Amniotic stem cell (primary cell): Measurements from ENCODE around the gene OGFOD1.

ENCODE experiments used
- DNase-seq: peaks from one replicate; lab custom pipeline; 2025; lab: John Stamatoyannopoulos, UW

The OGFOD1 gene

GRCh38 chr16:56450986-56451752 is at the start of gene OGFOD1, which contains the start of gene NUDT21:
OGFOD1 (plus strand) TSS chr16:56451554; CDS start chr16:56451613, 59 bp downstream.
NUDT21 (minus strand) TSS chr16:56451332; CDS start chr16:56451202, 130 bp downstream.
- DNase-seq = peak; percentile 95

DNA sequence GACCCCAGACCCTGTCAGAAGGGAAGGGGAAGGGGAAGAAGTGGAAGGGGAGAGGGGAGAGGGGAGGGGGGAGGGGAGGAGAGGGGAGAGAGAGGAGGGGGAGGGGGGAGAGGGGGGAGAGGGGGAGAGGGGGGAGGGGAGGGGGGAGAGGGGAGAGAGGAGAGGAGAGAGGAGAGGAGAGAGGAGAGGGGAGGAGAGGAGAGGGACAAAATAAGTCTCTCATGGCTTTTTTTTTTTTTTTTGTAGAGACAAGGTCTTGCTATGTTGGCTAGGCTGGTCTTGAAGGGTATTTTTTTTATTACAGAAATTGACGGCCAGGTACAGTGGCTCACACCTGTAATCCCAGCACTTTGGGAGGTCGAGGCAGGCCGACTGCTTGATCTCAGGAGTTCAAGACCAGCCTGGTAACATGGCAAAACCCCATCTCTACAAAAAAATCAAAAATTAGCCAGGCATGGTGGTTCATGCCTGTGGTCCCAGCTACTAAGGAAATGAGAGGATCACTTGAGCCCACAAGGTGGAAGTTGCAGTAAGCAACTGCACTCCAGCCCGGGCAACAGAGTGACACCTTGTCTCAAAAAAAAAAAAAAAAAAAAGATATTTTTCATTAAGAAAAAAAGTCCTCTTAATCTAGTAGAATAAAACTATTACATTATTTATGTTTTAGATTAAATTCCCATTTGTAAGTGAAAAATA is 45.2 kb upstream of the OGFOD1 start:
- no peak for DNase-seq

GRCh38 chr16:56408379-56409098 is 42.8 kb upstream of the OGFOD1 start:
- DNase-seq = no peak

DNA sequence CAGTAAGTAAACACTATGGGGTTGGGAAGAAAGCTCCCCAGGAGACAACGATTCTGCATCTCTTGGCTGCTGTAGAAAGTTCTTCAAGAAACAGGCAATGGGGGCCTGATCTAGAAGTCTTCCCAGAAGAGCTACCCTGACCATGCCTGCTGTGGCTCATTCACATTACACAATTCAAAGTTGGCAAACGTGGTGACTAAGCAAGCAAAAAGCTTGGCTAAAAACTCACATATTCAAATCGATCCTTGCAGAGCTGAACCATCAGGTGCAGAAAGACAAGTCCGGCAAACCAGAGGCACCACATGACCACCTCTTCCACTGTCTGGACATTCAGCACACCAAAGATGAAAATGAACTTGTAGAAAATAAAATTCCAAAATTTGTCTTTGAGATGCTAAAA is 42.2 kb upstream of the OGFOD1 start:
- DNase-seq = no peak

DNA sequence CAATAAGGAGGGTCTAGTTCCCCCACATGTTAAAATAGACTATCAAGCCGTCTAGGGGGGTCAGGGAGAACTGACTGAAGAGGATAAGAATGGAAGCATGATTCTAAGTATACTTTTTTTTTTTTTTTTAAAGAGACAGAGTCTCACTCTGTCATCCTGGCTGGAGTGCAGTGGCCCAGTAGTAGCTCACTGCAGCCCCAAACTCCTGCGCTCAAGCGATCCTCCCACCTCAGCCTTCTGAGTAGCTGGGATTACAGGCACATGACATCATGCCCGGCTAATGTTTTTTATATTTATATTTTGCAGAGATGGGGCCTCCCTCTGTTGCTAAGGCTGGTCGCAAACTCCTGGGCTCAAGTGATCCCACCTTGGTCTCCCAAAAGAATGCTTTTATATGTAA is 40.2 kb upstream of the OGFOD1 start:
- DNase-seq = no peak

GRCh38 chr16:56411624-56412023 is 39.7 kb upstream of the OGFOD1 start:
- no peak for DNase-seq

DNA sequence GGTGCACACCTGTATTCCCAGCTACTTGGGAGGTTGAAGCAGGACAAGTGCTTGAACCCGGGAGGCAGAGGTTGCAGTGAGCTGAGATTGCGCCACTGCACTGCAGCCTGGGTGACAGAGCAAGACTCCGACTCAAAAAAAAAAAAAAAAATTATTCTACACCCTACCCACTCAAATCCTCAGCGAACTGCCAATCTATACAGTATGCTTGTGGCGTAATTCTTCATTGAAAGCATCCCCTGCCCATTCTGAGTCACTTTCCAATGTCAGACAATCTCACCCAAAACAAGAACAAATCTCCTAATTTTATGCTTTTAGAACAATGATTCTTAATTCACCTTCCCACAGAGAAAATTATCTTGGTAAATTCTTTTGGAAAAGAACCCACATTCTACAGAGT is 38.0 kb upstream of the OGFOD1 start:
- DNase-seq = no peak

DNA sequence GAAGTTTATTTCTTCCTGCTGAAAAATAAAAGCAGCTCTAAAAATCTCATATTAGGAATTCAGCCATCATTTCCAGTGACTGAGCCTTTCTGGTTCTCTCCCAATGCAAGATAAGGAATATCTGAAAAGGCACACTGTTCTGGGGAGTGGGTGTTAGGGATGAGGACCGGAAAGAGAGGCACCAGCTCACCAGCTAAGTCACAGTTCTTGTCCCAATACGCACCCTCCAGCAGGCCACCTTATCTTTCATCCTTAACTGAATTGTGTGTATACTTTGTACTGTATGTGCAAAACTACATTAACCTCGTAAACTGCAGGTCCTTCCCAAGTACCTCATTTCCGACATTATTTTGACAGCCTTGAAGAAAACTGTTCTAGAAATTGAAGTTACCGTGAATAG is 37.0 kb upstream of the OGFOD1 start:
- DNase-seq = no peak

- no peak for DNase-seq
Observed at GRCh38 chr16:56415875-56416274, 35.5 kb upstream of the OGFOD1 start.

GRCh38 chr16:56417138-56417537 is 34.2 kb upstream of the OGFOD1 start:
- no peak for DNase-seq

DNA sequence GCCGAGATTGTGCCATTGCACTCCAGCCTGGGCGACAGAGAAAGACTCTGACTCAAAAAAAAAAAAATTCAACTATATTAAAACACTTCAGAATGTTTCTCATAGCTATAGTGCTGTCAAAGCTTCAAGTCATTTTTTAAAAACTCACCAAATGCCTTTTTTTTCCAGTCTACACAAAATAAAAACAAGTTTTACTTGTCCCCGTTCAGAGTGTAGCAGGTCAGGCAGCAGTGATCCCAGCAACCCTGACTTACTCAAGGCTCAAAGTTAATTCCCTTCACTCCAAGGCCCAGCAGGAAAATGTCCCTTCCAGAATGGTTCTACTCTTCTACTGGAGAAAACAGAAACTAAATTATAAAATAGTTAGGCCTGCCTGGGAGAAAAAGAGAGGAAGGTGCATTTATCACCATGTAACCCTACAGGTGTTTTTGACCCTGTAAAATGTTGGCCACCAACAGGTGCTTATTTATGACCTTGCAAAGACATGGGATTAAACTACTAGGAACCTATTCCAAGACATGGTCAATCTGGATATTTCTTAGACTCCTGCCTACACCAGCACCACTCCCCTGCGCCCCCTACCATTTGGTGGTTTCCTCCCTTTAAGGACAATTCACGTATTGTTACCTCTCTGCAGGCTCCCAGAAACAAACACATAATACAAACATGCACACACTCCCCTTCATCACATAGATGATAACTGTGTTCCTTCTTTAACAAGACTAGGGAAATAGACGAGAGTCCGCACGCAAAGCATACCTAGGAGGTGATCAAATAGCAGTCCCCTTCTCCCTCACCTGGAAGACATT is 31.4 kb upstream of the OGFOD1 start:
- no peak for DNase-seq

GRCh38 chr16:56420613-56421012 is 30.7 kb upstream of the OGFOD1 start:
- DNase-seq = no peak

GRCh38 chr16:56421313-56421712 is 30.0 kb upstream of the OGFOD1 start:
- no peak for DNase-seq

- DNase-seq = no peak
Observed at GRCh38 chr16:56421976-56422669, 29.2 kb upstream of the OGFOD1 start.

GRCh38 chr16:56422896-56423441 is 28.4 kb upstream of the OGFOD1 start:
- no peak for DNase-seq

GRCh38 chr16:56423584-56424403 is 27.6 kb upstream of the OGFOD1 start:
- DNase-seq = no peak

GRCh38 chr16:56424404-56424764 is 27.0 kb upstream of the OGFOD1 start:
- no peak for DNase-seq

DNA sequence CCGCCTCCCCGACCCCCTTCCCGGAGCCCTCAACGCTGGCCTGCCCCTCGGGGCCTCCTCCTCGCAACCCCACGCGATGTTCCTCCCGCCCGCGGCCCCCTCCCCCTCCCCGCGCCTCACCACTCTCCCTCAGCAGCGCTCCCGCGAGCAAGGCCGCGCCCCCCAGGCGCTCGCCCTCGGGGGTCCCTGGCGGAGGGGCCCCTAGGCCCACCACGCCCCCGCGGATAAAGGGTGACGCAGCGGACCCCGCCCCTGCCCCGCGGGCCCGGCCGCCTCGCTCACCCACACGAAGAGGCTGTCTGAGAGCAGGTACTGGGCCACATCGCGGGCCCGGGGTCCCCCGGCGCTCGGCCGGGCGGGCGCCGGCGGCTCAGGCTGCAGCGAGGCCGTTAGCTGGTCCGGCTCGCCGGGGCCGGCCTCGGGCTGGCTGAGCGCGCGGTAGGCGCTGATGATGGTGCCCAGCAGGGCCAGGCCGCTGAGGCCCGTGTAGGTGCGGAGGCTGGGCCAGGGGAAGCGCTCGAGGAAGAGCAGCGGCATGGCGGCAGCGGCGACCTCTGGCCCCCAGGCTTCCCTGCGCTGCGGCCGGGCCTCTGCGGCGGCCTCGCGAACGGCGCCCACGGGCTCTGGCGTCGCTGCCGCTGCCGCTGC is 26.4 kb upstream of the OGFOD1 start:
- no peak for DNase-seq

- DNase-seq = peak; percentile 72
Observed at GRCh38 chr16:56425439-56425832, 25.9 kb upstream of the OGFOD1 start, which contains the start of gene AMFR. AMFR (minus strand) TSS chr16:56425545; CDS start chr16:56425327, 218 bp downstream.

- DNase-seq = no peak
Observed at GRCh38 chr16:56426585-56426984, 24.8 kb upstream of the OGFOD1 start.
